ENCODE results near the gene LMNTD2. TPM values are rescaled to one million over a fixed set of nuclear protein-coding genes. Genes with fewer than 3 reads are reported as not detected.

The LMNTD2 gene
- polyA plus RNA-seq, 1 donor from 2014 or later = 0.61 TPM

DNA sequence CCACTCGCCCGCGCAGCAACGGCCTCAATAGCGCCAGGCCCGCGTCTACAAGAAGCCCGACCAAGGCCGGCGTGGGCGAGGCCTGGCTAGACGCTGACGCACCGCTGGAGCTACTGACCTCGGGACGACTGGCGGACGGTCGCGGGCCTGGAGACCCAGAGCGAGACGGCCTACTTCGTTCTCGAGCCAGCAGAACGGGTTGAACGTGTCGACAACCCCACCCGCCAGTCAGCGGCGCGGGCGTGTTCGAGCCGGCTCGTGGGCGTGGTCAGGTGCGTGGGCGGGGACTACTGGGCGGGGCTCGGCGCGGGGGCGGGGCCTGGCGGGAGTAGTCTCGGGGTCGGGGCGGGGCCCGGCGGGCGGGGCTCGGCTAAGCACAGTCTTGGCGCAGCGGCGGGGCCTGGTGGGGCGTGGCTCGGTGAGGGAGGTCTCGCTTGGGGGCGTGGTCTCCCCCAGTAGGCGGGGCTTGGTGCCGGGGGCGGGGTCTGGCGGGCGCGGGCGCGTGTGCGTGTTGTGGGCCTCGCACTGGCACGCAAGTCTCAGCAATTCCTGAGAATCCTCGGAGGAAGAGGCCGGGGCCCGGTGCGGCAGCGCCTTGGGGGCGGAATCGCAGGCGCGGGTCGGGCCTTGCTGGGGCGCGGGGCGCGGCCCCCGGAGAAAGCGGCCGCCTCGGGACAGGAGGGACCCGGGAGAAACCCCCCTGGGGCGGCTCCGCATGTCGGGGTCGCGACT, 53.4 kb downstream of the LMNTD2 start, which contains the start of gene RNH1:
Gene RNH1, minus strand, starts transcription at position 248 of the 732 bp plus-strand sequence. CDS start 5,080 bp downstream, outside the sequence.
- H3K9me3 ChIP-seq (ENCODE audit: low read length) = no peaks in the 10 kb centered on the region
- H3K27ac ChIP-seq (ENCODE audit: low read length) = peak within 1 kb of the TSS; percentile 92
- no peaks in the 10 kb centered on the region for H3K36me3 ChIP-seq (ENCODE audit: insufficient read depth, low read length)
- no peaks in the 10 kb centered on the region for H3K27me3 ChIP-seq (ENCODE audit: insufficient read depth, low read depth, low read length)
- TF ChIP-seq, protein P1, sequence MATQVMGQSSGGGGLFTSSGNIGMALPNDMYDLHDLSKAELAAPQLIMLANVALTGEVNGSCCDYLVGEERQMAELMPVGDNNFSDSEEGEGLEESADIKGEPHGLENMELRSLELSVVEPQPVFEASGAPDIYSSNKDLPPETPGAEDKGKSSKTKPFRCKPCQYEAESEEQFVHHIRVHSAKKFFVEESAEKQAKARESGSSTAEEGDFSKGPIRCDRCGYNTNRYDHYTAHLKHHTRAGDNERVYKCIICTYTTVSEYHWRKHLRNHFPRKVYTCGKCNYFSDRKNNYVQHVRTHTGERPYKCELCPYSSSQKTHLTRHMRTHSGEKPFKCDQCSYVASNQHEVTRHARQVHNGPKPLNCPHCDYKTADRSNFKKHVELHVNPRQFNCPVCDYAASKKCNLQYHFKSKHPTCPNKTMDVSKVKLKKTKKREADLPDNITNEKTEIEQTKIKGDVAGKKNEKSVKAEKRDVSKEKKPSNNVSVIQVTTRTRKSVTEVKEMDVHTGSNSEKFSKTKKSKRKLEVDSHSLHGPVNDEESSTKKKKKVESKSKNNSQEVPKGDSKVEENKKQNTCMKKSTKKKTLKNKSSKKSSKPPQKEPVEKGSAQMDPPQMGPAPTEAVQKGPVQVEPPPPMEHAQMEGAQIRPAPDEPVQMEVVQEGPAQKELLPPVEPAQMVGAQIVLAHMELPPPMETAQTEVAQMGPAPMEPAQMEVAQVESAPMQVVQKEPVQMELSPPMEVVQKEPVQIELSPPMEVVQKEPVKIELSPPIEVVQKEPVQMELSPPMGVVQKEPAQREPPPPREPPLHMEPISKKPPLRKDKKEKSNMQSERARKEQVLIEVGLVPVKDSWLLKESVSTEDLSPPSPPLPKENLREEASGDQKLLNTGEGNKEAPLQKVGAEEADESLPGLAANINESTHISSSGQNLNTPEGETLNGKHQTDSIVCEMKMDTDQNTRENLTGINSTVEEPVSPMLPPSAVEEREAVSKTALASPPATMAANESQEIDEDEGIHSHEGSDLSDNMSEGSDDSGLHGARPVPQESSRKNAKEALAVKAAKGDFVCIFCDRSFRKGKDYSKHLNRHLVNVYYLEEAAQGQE (IDR thresholded peaks at IDR 0.05; ENCODE audit: borderline replicate concordance) = no peak
- TF ChIP-seq RAD21 (conservative IDR thresholded peaks at IDR 0.05) (peak; percentile 6), EP300 (conservative IDR thresholded peaks at IDR 0.05; ENCODE audit: poor library complexity, severe bottlenecking) (peak; percentile 30), TAF1 (IDR thresholded peaks at IDR 0.05; ENCODE audit: low read depth) (peak; percentile 50), EZH2 (IDR thresholded peaks at IDR 0.05; ENCODE audit: borderline replicate concordance, insufficient read depth, low read length, poor library complexity, severe bottlenecking) (no peak), POLR2AphosphoS5 (IDR thresholded peaks at IDR 0.05) (peak; percentile 75), MXI1 (conservative IDR thresholded peaks at IDR 0.05; ENCODE audit: poor library complexity, severe bottlenecking) (peak; percentile 17), SMC3 (conservative IDR thresholded peaks at IDR 0.05; ENCODE audit: poor library complexity) (no peak)
- TF ChIP-seq, protein P2, sequence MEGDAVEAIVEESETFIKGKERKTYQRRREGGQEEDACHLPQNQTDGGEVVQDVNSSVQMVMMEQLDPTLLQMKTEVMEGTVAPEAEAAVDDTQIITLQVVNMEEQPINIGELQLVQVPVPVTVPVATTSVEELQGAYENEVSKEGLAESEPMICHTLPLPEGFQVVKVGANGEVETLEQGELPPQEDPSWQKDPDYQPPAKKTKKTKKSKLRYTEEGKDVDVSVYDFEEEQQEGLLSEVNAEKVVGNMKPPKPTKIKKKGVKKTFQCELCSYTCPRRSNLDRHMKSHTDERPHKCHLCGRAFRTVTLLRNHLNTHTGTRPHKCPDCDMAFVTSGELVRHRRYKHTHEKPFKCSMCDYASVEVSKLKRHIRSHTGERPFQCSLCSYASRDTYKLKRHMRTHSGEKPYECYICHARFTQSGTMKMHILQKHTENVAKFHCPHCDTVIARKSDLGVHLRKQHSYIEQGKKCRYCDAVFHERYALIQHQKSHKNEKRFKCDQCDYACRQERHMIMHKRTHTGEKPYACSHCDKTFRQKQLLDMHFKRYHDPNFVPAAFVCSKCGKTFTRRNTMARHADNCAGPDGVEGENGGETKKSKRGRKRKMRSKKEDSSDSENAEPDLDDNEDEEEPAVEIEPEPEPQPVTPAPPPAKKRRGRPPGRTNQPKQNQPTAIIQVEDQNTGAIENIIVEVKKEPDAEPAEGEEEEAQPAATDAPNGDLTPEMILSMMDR (IDR thresholded peaks at IDR 0.05; ENCODE audit: poor library complexity, severe bottlenecking) = no peak
- peaks cover 9% of the 10 kb centered on the region for H3K79me2 ChIP-seq (replicated peaks; ENCODE audit: insufficient read depth, low read length)
- no peaks in the 10 kb centered on the region for H4K20me1 ChIP-seq (ENCODE audit: insufficient read depth)
- no peaks in the 10 kb centered on the region for H3K9me2 ChIP-seq (ENCODE audit: insufficient read depth, low read length)
- H3F3A ChIP-seq (ENCODE audit: insufficient read depth, low read length, poor library complexity, severe bottlenecking) = no peaks in the 10 kb centered on the region
- H3K4me3 ChIP-seq (ENCODE audit: low read length) = peak within 1 kb of the TSS; percentile 98
- peak within 1 kb of the TSS; percentile 83 for H2AFZ ChIP-seq (ENCODE audit: low read depth, low read length)
- H3K4me2 ChIP-seq (ENCODE audit: low read length) = peak within 1 kb of the TSS; percentile 78
- H3K9ac ChIP-seq (ENCODE audit: low read length) = peak within 1 kb of the TSS; percentile 94

DNA sequence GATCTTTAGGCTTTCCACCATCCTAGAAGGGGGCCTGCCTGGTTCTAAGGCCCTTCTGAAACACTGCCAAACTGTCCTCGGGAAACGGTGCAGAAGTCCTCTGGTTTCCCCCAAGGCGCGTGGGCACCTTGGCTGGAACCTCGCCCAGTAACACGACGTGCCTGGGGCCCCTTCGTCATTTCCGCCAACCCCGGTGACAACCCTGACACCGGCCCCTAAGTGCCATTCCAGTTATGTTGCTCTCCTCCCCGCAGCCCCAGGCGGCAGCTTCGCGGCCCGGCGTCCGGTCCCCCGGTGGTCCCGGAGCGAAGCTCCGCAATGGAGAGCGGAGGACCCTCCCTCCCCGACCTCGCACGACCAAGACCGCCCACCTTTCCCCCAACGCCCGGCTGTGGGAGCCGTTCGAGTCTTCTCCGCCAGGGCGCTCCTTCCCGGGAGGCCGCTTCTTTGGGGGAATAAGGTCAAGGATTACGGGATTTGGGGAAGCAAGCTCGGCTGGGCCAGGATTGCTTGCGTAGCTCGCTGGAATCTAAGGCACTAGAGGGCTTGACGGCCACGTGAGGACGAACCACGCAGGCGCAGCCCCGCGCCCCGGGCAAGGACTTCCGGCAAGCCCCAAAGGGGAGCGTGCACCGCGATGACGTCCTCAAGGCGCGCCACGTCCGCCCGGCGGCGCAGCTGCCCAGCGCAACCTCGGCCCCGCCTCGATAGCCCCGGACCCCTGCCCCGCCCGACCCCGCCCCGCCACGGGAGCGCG, 54.1 kb downstream of the LMNTD2 start:
- Histone ChIP-seq H3K4me3 (ENCODE audit: low read length) (peak overlapping the region; percentile 98), H3K36me3 (ENCODE audit: insufficient read depth, low read length) (no peaks in the 10 kb centered on the region), H3K4me2 (ENCODE audit: low read length) (peak overlapping the region; percentile 78), H3K27me3 (ENCODE audit: insufficient read depth, low read depth, low read length) (no peaks in the 10 kb centered on the region), H3K27ac (ENCODE audit: low read length) (peak overlapping the region; percentile 92), H3K9ac (ENCODE audit: low read length) (peak overlapping the region; percentile 94), H2AFZ (ENCODE audit: low read depth, low read length) (peak overlapping the region; percentile 83), H3K9me3 (ENCODE audit: low read length) (no peaks in the 10 kb centered on the region), H3F3A (ENCODE audit: insufficient read depth, low read length, poor library complexity, severe bottlenecking) (no peaks in the 10 kb centered on the region), H4K20me1 (ENCODE audit: insufficient read depth) (no peaks in the 10 kb centered on the region), H3K9me2 (ENCODE audit: insufficient read depth, low read length) (no peaks in the 10 kb centered on the region), H3K79me2 (replicated peaks; ENCODE audit: insufficient read depth, low read length) (peaks cover 9% of the 10 kb centered on the region)
- no peak for TF ChIP-seq SMC3 (conservative IDR thresholded peaks at IDR 0.05; ENCODE audit: poor library complexity)
- TF ChIP-seq, protein P1 (IDR thresholded peaks at IDR 0.05; ENCODE audit: borderline replicate concordance) = peak; percentile 44
- TF ChIP-seq POLR2AphosphoS5 (IDR thresholded peaks at IDR 0.05) = no peak
- TF ChIP-seq EP300 (conservative IDR thresholded peaks at IDR 0.05; ENCODE audit: poor library complexity, severe bottlenecking) = peak; percentile 39
- TF ChIP-seq, protein P2 (IDR thresholded peaks at IDR 0.05; ENCODE audit: poor library complexity, severe bottlenecking) = peak; percentile 36
- no peak for TF ChIP-seq EZH2 (IDR thresholded peaks at IDR 0.05; ENCODE audit: borderline replicate concordance, insufficient read depth, low read length, poor library complexity, severe bottlenecking)
- TF ChIP-seq TAF1 (IDR thresholded peaks at IDR 0.05; ENCODE audit: low read depth) = peak; percentile 53
- no peak for TF ChIP-seq RAD21 (conservative IDR thresholded peaks at IDR 0.05)
- peak; percentile 97 for TF ChIP-seq MXI1 (conservative IDR thresholded peaks at IDR 0.05; ENCODE audit: poor library complexity, severe bottlenecking)
